Neural progenitor cell (in vitro differentiated cells): Measurements from ENCODE around the gene MIS18BP1.

ENCODE experiments used
- EZH2 ChIP-seq: fragments of 200-600 bp; sonication (generic); IDR thresholded peaks from 2 replicates; pipeline ENCODE4 v1.6.1; 2017; ENCODE audit warnings: antibody characterized with exemption, mild to moderate bottlenecking, moderate library complexity
- EZH2phosphoT487 ChIP-seq: fragments of 200-600 bp; sonication (generic); IDR thresholded peaks from 2 replicates; pipeline ENCODE4 v1.6.1; 2017; ENCODE audit warnings: antibody characterized with exemption
- TF ChIP-seq, protein P1 (sequence below): fragments of 200-600 bp; sonication (generic); IDR thresholded peaks from 2 replicates; pipeline ENCODE4 v1.5.1; 2017; ENCODE audit warnings: antibody characterized with exemption, mild to moderate bottlenecking

DNA sequence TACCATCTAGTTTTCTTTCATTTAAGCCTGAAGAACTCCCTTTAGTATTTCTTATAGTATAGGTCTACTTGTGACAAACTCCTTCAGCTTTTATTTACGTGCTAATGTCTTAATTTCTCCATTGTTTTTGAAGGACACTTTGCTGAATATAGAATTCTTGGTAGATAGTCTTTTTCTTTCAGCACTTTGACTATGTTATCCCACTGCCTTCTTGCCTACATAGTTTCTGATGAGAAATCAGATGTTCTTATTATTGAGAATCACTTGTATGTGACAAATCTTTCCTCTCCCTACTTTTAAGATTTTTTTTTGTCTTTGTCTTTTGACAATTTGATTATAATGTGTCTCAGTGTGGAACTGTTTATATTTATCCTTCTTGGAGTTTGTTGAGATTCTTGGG is 5.1 kb upstream of the MIS18BP1 start:
- TF ChIP-seq, protein P1, sequence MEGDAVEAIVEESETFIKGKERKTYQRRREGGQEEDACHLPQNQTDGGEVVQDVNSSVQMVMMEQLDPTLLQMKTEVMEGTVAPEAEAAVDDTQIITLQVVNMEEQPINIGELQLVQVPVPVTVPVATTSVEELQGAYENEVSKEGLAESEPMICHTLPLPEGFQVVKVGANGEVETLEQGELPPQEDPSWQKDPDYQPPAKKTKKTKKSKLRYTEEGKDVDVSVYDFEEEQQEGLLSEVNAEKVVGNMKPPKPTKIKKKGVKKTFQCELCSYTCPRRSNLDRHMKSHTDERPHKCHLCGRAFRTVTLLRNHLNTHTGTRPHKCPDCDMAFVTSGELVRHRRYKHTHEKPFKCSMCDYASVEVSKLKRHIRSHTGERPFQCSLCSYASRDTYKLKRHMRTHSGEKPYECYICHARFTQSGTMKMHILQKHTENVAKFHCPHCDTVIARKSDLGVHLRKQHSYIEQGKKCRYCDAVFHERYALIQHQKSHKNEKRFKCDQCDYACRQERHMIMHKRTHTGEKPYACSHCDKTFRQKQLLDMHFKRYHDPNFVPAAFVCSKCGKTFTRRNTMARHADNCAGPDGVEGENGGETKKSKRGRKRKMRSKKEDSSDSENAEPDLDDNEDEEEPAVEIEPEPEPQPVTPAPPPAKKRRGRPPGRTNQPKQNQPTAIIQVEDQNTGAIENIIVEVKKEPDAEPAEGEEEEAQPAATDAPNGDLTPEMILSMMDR: no peak
- TF ChIP-seq EZH2 (no peak), EZH2phosphoT487 (no peak)
